ENCODE data around the gene MYMK. TPM values are rescaled to one million over a fixed set of nuclear protein-coding genes. Genes with fewer than 3 reads are reported as not detected.

Gene MYMK
- total RNA-seq, 1 donor from 2014 or later = not detected

GRCh38 chr9:133532937-133533668 lies 8.3 kb upstream of the MYMK start:
- intact Hi-C loops (cut with DNase I) = loop anchor here (5.0 kb wide), 1 partner anchor 194 kb away; no protein-coding TSS in a partner anchor
- peak overlapping the region; percentile 63 for H3K27ac ChIP-seq
- H3K9me3 ChIP-seq = no peaks in the 10 kb centered on the region
- ATAC-seq (peak; percentile 69), DNase-seq (peak; percentile 84)
- H3K4me3 ChIP-seq = no peak overlapping the region
- peaks cover 29% of the 10 kb centered on the region for H3K4me1 ChIP-seq
- no peaks in the 10 kb centered on the region for H3K36me3 ChIP-seq
- TF ChIP-seq, protein P1, sequence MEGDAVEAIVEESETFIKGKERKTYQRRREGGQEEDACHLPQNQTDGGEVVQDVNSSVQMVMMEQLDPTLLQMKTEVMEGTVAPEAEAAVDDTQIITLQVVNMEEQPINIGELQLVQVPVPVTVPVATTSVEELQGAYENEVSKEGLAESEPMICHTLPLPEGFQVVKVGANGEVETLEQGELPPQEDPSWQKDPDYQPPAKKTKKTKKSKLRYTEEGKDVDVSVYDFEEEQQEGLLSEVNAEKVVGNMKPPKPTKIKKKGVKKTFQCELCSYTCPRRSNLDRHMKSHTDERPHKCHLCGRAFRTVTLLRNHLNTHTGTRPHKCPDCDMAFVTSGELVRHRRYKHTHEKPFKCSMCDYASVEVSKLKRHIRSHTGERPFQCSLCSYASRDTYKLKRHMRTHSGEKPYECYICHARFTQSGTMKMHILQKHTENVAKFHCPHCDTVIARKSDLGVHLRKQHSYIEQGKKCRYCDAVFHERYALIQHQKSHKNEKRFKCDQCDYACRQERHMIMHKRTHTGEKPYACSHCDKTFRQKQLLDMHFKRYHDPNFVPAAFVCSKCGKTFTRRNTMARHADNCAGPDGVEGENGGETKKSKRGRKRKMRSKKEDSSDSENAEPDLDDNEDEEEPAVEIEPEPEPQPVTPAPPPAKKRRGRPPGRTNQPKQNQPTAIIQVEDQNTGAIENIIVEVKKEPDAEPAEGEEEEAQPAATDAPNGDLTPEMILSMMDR (IDR thresholded peaks at IDR 0.05) = peak; percentile 37
- peaks cover 22% of the 10 kb centered on the region for H3K27me3 ChIP-seq

GRCh38 chr9:133531293-133531692 lies 6.5 kb upstream of the MYMK start:
- DNase-seq = no peak
- H3K9me3 ChIP-seq = no peaks in the 10 kb centered on the region
- no peak for ATAC-seq
- intact Hi-C loops (cut with DNase I) = loop anchor here (5.0 kb wide), 1 partner anchor 196 kb away; no protein-coding TSS in a partner anchor
- H3K27ac ChIP-seq = no peak overlapping the region
- H3K4me3 ChIP-seq = no peak overlapping the region
- TF ChIP-seq, protein P1 (IDR thresholded peaks at IDR 0.05) = no peak
- peaks cover 24% of the 10 kb centered on the region for H3K27me3 ChIP-seq
- H3K36me3 ChIP-seq = no peaks in the 10 kb centered on the region
- peaks cover 40% of the 10 kb centered on the region for H3K4me1 ChIP-seq

GRCh38 chr9:133529874-133530273 lies 5.1 kb upstream of the MYMK start:
- TF ChIP-seq, protein P1 (IDR thresholded peaks at IDR 0.05) = no peak
- Histone ChIP-seq H3K27me3 (peaks cover 22% of the 10 kb centered on the region), H3K9me3 (no peaks in the 10 kb centered on the region), H3K4me1 (peaks cover 42% of the 10 kb centered on the region), H3K4me3 (no peak overlapping the region), H3K27ac (no peak overlapping the region), H3K36me3 (no peaks in the 10 kb centered on the region)
- intact Hi-C loops (cut with DNase I) = loop anchor here (5.0 kb wide), 1 partner anchor 197 kb away; no protein-coding TSS in a partner anchor
- no peak for ATAC-seq
- DNase-seq = no peak

DNA sequence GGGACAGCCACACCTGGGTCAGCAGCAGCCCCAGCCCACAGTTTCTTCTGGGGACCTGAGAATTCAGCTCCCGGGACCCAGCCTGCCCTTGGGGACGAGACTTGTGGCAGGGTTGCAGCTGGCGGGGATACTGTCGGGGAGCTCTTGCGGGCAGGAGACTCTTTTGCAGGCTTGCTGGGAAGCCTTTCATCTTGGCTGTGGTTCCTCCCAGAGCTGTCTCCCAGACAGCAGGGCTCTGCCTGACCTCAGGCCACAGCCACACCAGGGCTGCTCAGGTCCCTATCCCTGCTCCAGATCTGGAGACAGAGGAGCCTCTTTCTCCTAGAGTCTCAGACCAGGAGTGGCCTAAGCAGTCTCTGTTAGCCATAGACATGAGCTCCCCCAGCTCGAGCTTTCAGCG lies 4.7 kb upstream of the MYMK start:
- Histone ChIP-seq H3K36me3 (no peaks in the 10 kb centered on the region), H3K27me3 (peaks cover 17% of the 10 kb centered on the region), H3K4me3 (no peak overlapping the region), H3K27ac (no peak overlapping the region), H3K4me1 (peaks cover 38% of the 10 kb centered on the region), H3K9me3 (no peaks in the 10 kb centered on the region)
- DNase-seq (no peak), ATAC-seq (no peak)
- intact Hi-C loops (cut with DNase I) = no loop called here
- TF ChIP-seq, protein P1 (IDR thresholded peaks at IDR 0.05) = no peak

GRCh38 chr9:133528876-133529241 lies 4.1 kb upstream of the MYMK start:
- intact Hi-C loops (cut with DNase I) = no loop called here
- peaks cover 32% of the 10 kb centered on the region for H3K4me1 ChIP-seq
- H3K36me3 ChIP-seq = no peaks in the 10 kb centered on the region
- no peaks in the 10 kb centered on the region for H3K9me3 ChIP-seq
- DNase-seq = no peak
- H3K27ac ChIP-seq = no peak overlapping the region
- H3K27me3 ChIP-seq = peaks cover 12% of the 10 kb centered on the region
- no peak for ATAC-seq
- no peak overlapping the region for H3K4me3 ChIP-seq
- TF ChIP-seq, protein P1 (IDR thresholded peaks at IDR 0.05) = no peak
